GM19372 (cell line): ENCODE data around the gene BZW1.
A peak's percentile ranks its signal among the peaks of the same experiment; 100 is the strongest.

Experiments used
- ATAC-seq: cut with Tn5 transposase; IDR thresholded peaks from one replicate; pipeline ENCODE4 v1.9.1; 2021; ENCODE audit warnings: mild to moderate bottlenecking, low read depth, moderate library complexity; ENCODE audit not compliant: unreplicated experiment

The BZW1 gene

GRCh38 chr2:200811333-200812121 is at the start of gene BZW1:
TSS of gene BZW1 (plus strand) at chr2:200811910. CDS start at chr2:200813218, 1,308 bp downstream.
- ATAC-seq = peak; percentile 69

DNA sequence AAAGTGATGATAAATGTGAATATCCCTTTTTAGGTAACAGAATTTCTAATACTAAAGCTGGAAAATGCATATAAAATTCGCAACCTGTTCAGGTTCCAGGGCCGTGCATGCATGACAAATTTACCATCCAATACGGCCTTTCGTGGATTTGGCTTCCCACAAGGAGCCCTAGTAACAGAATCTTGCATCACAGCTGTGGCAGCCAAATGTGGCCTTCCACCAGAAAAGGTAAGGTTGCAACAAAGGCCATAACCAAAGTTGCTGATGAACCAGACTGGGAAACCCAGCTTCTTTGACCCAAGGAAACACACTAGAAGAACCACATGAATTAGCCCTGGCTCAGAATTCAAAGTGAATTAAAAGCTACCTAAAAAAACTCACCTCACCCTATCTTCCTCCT is 49.6 kb upstream of the BZW1 start:
- ATAC-seq = no peak

DNA sequence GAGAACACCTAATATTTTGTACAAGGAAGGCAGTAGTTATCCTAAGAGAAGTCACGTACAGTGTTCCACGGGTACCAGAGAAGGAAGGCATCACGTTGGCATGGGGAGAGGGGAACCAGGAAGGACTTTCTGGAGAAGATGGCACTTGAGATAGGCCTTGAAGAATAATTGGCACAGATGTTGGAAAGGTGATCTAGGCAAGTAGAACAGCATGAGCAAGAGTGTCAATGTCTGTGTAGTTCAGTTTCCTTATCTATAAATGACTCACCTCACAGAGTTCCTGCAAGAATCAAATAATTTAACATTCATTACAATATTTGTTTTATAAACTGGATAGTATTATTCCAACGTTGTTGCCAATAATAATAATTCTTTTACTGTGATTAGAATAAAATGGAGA is 48.3 kb upstream of the BZW1 start:
- ATAC-seq = no peak

GRCh38 chr2:200765139-200765951 is 46.4 kb upstream of the BZW1 start:
- ATAC-seq = no peak

DNA sequence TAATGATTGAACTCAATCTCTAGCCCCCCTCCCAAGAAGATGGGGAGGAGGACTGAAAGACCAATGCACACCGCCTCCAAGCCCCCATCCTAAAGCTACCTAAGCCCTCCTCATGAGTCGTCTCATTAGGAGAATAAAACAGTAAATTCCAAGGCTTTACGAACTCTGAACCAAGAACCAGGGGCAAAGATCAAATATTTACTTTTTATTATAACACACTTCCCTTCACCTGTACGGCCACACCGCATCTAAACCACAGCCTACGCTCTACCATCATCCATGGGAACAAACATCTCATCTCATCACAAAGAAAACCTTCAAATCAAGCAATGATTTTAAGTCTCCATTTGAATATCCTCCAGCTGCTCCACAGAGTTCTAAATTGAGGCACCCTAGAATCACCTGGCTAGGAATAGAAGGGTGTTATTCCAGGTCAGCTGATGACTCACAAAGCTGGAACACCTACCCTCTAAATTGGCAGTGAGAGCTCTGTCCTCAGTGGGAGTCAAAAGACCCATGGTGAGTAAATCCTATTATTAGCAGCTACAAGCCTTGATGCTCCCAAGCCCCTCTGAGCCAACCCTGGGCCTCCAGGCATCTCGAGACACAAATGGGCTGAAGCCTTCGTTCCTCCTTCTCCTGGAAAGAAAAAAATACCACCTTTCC is 45.6 kb upstream of the BZW1 start:
- ATAC-seq = no peak

DNA sequence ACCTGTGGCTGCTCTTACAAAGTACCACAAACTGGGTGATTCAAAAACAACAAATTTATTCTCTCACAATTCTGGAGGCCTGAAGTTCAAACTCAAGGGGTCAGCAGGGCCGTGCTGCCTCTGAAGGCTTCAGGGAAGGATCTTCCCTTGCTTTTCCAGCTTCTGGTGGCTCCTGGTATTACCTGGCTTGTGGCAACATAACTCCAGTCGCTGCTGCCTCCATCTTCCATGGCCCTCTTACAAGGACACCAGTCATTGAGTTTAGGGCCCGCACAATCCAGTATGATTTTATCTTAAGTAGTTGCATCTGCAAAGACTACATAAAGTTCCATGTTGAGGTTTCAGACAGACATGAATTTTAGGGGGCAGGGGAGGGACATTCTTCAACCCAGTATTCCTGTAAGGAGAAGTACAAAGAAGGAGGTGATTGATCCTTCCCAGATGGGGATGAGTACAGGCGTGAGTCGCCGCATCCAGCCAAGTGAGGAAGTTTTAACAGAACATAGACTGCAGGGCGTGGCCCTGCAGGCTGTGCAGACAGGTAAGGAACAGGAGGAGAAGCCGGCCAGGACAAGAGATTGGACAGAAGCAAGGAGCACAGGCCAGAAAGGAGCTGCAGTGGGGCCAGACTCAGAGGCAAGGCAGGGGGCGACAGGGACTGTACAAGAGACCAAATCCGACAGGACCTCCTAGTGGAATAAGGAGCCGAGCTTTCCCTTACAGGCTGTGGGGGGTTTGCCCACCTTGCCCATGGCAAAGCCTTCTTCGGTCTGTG is 44.4 kb upstream of the BZW1 start:
- ATAC-seq = no peak

GRCh38 chr2:200770847-200771246 is 40.9 kb upstream of the BZW1 start:
- no peak for ATAC-seq

DNA sequence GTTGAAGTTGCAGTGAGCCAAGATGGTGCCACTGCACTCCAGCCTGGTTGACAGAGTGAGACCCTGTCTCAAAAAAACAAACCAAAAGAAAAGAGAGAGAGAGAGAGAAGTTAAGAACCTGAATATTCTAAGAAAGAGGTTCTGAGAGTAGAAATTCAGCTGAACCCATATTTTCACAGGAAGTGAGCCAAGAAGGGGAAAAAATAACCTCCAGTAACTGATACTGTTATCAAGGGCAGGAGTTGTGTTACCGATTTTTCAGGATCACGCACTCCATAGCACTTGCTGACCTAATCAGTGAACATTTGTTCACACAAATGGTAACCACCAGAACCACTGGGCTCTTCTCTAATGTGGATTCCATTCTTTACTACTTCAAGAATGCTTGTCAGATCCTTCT is 39.1 kb upstream of the BZW1 start:
- ATAC-seq = no peak

DNA sequence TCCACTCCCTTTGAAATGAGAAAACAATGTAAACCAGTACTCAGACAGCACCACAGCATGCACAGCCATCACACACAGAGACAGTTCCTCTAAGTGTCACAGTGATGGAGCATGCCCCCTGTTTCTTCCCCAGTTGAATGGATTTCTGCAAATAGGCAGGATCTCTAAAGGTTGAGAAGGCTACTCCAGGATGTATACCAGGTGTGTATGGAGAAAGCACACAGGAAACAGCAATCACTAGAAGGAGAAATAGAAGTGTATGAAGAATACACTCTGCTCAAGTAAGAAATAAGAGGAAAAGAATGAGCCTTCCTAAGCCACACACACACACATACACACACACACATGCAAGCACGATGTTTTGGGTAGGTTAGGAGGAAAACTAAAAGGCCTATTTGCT is 38.6 kb upstream of the BZW1 start:
- no peak for ATAC-seq

DNA sequence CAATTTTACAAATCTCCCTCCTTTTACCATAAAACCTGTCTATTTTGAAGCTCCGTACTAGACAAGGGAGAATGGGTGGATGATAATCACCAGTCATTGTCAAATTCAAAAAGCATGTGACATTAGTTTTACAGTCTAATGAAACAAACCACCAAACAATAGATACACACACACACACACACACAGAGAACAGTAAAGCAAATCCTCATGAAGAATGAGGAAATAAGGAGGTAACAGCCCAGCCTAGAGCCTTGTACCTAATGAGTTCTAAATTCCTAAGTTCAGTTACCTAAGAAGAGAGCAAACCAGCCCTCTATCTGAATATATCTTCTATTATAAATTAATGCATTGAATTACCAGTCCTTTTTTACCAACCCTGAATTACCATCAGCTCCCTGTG is 36.8 kb upstream of the BZW1 start:
- ATAC-seq = no peak

GRCh38 chr2:200777275-200777674 is 34.4 kb upstream of the BZW1 start:
- no peak for ATAC-seq

- ATAC-seq = no peak
Observed at GRCh38 chr2:200778038-200778437, 33.7 kb upstream of the BZW1 start.

DNA sequence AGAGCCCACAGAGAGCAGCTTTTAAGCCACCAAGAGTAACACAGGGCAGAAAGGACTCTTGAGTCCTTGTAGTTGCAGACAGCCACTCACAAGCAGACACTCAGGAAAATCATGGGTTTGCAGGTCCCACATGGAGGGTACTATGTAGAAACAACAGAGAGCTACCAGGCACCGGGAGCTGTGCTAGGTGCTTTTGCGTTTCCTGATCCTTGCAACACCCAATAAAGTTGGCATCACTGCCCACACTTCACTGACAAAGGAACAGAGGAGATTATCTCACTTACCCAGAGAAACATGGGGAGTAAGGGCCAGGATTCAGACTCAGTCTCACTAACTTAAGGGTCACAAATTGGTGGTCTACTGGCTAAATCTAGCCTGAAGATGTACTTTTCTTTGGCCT is 32.5 kb upstream of the BZW1 start:
- no peak for ATAC-seq

DNA sequence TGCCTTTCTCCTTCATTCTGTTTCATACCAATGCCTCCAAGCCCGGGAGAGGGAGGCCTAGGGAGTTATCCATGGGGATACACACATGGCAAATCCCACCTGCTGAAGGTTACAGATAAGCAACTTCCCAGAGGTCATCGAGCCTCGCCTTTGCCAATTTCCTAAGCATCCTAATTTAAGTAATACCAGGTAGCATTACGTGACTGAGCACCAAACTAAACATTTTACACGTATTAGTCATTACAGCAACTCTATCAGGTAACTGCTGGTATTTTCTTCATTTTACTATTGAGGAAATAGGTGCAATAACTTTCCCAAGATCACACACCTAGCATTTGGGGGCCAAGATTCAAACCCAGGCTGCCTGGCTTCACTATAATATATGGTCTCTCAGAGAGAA is 30.1 kb upstream of the BZW1 start:
- no peak for ATAC-seq

DNA sequence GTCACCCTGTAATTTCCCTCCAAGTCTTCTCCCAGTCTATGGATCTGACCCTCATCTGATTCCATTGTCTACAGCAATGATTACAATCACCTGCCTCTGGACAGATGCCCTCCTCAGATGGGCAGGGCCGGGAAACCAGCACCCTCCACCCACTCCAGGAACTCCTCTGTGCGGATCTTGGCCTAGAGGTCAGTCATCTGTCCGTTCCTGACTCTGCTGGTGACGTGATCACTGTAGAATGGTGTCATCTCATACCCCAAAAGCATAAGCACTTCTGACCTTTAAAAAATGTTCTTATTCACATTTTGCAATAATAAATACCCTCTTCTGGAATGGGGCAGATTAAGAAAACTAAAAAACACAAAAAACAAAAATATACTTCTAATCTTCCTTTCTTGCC is 29.5 kb upstream of the BZW1 start:
- no peak for ATAC-seq

- ATAC-seq = no peak
Observed at GRCh38 chr2:200784215-200784614, 27.5 kb upstream of the BZW1 start.

- ATAC-seq = no peak
Observed at GRCh38 chr2:200786423-200786822, 25.3 kb upstream of the BZW1 start.

- ATAC-seq = no peak
Observed at GRCh38 chr2:200786826-200787225, 24.9 kb upstream of the BZW1 start.

- no peak for ATAC-seq
Observed at GRCh38 chr2:200787351-200788120, 24.2 kb upstream of the BZW1 start.
